HG03520 (cell line): ENCODE data around the gene SEMA4D.
"Not testable (repeated sequence)": the region's sequence is repeated elsewhere in the genome, so short reads cannot be mapped to it uniquely, and the experiment has no call there.

ENCODE experiments used
- ATAC-seq: cut with Tn5 transposase; IDR thresholded peaks from one replicate; pipeline ENCODE4 v1.9.1; 2021; ENCODE audit warnings: mild to moderate bottlenecking, moderate library complexity; ENCODE audit not compliant: unreplicated experiment

Gene SEMA4D

DNA sequence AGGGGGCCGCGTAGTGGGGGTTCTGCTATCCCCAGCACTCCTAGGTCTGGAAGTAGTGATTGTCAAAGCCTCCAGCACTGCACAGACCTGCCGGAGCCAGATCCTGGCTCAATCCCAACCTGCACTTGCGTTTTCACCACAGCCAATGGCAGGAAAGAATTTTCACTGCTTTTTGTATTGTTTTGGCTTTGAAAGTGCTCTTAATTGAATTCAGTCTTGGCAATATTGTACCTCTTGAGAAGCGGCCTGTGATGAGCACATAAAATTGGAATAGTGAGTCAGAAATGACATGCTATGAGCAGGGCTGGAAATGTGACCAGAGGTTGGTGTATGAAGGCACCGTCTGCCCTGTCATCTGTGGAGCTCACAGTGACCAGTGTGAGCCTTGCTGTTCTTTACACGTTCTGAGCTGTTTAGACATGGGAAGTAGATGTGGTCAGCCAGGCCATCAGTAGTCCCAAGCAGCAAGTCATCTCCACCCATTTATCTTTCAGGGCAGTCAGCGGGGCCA is 138.1 kb downstream of the SEMA4D start:
- no peak for ATAC-seq

DNA sequence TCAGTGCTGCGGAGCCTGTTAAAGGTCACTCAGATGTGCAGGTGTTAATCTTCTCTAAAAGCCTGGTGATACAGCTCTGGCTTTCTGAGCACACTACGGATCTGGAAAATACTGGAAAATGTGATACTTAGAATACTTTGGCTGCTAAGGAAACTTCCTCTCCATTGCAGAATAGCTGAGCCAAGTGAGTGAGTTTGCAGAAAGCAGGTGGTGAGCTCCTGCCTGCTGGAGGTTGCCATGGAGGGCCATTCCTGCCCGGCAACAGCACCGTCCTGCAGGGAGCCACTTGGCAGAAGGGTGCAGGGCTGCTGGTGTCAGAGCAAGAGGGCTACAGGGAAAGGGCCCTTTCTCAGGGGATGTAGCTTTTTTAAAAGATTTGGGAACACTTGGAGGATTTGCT is 138.9 kb downstream of the SEMA4D start:
- no peak for ATAC-seq

DNA sequence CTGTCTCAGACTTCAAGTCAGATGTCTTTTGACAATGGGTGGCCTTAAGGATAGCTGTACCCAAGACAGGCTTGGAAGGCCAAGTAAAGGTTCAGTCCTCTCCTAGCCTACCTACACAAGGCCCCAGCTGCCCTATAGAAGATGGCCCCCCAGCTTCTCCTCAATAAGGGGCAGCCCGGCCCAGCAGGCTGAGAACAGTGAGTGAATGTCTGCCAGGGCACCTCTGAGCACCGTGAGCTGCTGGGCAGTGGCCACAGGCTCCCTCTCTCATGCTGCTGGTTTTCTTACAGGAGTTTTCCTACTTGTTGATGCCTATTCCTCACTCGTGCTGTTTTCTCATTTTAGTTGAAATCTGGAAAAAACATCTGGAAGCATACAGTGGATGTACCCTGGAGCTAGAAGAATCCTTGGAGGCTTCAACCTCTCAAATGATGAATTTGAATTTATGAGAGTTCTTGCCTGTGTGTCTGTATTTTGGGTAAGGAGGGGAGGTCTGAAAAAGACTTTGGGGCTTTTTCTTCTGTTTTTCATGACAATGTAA is 139.5 kb downstream of the SEMA4D start:
- no peak for ATAC-seq

DNA sequence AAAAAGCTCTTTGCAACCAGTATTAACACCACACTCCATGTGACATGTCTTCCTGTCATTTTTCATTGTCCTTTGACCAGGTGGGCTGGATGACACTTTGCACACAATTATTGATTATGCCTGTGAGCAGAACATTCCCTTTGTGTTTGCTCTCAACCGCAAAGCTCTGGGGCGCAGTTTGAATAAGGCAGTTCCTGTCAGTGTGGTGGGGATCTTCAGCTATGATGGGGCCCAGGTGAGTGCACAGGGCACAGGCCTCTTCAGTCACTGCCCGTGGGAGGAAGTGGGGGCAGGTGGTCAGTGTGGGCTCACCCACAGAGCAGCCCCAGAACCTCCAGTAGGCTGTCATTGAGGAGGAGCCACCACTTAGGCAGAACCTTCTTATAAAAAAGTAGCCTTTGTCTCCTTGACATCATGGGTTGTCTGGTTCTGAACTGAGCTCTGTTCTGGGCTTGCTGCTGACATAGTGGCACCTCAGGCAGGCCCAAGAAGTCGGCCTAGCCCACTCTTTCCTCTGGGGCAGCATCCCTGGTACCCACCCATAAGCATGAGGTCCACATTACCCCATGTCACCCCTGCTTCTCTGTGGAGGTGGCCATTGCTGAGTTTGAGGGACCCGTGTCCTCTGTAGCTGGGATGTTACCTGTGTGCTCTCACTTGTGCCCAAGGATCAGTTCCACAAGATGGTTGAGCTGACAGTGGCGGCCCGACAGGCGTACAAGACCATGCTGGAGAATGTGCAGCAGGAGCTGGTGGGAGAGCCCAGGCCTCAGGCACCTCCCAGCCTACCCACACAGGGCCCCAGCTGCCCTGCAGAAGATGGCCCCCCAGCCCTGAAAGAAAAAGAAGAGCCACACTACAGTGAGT is 140.3 kb downstream of the SEMA4D start:
- ATAC-seq: no peak

DNA sequence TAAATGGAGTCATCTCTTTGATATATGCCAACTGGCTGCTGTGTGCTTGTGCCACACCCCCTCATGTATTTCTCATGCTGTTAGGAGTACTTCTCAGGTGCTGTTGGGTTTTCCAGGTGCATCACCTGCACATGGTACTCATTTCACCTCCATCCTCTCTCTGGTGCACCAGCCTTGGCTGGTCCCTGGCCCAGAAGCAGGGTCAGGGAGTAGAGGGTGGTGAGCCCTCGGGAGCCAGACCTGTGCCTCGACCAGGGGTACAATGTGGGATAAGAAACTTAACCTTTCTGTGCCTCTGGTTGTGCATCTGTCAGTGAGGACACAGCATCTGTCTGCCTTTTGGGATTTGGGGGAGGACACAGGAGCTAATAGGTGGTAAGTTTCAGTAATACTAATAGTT is 141.1 kb downstream of the SEMA4D start:
- no peak for ATAC-seq

DNA sequence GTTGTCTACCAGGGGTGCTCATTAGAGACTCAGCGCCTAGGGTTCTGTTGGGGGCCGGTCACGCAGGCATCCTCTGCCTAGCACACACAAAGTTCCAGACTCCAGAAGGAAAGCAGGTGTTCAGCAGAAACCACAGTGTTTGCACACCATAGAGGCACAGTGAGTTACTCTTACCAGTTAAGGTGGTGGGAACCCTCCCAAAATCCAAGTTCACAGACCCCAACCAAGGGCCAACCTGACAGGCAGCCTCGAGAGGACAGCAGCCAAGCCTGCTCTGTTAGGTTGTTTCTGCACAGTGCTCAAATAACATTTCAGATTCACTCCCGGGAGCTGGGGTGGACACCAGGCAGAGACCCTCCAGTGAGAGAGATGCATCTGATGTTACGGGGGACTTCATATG is 143.4 kb downstream of the SEMA4D start:
- ATAC-seq: no peak

DNA sequence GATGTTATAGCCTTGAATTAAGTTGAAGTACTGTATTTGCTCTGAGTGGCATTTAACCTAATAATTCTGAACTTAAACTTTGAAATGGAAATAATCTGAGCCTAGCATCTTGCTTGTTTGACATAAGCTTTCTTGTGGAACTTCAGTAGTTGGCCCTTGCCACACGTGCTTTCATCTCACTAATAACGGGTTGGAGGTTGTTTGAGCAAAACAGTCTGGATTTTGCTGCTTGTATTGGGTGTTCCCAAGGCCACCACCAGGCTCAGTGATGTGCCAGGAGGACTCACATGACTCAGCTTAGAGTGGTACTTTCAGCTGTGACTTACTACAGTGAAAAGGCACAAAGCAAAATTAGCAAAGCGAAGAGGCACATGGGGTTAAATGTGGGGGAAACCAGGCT is 143.9 kb downstream of the SEMA4D start:
- no peak for ATAC-seq

DNA sequence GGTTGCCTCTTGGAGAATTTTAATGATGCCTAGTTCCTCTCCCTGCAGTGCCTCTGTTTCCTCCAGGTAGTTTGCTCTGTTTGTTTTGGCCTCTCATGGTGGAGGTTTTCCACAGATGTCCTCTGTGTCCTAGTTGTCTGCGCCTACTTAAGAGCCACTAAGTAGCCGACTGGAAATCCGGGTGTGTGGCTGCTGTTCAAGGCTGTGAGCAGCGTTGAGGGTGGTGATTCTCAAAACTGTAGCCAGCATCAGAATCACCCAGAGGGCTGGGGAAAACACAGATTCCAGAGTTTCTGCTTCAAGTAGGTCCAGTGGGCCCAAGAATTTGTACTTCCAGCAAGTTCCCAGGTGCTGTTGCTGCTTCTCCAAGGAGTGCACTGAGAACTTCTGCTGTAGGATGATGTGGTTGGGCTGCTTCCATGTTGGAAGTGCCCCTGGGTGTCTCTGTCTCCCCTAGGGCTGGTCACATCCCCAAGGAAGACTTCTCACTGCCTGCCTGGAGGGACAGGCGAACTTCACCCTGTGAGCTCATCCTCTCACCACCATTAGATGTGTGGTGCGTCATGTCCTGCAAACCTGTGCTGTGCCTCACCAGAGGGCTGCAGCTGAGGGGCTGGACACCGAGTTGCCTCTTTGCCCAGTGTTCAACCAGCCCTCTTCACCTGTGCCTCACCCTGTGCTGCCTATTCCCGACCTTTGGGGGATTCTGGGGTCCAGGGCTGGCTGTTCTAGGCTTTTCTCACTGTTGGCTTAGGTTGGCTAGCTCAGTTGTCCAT is 144.9 kb downstream of the SEMA4D start:
- no peak for ATAC-seq

DNA sequence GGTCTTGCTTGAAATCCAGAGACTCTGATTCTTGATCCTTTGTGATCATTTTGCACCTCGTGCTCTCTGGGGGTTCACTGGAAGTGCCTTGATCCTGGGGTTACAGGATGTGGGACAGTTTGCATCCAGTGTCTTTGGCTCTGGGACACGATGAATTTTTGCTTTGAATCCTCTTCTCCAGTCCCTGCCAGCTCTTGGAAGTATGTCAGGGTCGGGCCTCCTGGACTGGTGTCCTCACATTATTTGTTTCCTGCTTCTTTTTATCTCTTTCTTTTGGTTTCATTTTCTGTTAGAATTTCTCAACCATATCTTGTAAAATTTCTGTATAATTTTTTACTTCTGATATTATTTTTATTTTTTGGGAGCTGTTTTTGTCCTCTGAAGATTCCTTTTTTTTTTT is 145.5 kb downstream of the SEMA4D start:
- ATAC-seq: no peak

DNA sequence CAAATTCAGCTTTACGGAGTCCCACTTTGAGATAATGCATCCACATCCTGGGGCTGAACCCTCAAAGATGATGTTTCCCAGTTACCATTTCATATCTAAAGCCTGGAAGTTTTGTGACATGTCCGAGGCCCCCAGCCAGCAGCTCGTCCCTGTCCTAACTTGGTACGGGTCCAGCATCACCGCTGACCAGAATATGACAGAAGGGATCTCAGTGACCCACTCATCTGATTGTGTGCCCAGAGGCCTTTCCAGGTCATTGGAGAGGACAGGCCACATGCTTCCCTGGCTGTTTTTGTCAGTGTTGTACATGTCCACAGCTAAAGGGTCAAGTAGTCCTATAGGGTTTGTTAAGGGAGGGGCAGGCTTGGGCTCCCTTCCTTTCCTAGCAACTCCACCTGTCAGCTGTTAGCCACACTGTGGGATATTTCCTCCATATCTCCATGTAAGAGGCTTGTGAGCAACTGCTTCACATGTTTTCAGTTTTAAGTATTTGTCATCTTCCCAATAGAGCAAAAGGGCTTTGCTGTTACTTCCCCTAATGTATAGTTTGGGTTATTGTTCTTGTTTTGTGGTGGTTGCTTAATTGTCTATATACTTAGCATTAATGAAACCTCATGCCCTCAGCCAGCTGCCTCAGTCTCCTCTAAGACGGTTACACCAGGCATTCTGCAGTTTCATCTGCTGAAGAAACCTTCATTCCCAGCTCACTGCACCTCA is 146.2 kb downstream of the SEMA4D start:
- ATAC-seq: no peak

DNA sequence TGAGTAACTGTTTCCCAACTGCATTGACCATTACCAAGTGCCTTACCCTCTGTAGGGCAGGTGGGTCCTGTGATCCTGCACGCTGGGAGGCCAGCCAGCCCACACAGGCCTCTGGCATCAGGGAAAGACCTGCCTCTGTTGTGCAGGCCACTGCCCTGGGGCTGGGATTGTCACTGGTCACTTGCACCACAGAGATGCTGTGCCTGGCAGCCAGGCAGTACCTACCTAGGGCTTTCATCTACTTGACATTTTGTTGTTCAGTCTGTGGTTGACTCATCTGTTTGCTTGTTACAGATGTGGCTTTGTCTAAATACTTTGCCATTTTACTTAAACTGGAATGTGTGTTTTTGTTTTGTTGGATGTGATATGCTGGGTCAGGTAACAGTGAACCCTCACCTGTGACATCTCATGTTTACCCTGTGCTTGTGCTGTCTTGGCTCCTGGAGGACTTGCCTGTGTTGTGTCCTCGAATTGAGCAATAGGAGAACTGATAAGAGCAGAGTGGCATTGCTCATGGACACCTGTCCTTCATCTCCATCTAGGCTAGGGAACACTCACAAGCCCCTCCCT is 146.8 kb downstream of the SEMA4D start:
- ATAC-seq: no peak

DNA sequence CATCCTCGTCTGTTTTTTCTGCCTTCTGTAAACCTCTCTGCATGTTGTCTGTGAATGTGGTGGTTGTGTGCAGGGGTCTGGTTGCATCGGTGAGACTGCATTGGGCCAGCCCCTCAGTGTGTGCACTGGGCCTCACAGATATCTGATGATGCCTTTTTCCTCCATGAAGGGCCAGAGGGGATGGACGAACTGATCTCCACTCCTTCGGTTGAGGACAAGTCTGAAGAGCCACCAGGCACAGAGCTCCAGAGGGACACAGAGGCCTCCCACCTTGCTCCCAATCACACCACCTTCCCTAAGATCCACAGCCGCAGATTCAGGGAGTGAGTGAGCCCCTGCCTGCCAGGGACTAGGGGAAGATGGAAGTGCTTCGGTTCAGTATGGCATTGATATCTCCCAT is 148.3 kb downstream of the SEMA4D start:
- no peak for ATAC-seq

DNA sequence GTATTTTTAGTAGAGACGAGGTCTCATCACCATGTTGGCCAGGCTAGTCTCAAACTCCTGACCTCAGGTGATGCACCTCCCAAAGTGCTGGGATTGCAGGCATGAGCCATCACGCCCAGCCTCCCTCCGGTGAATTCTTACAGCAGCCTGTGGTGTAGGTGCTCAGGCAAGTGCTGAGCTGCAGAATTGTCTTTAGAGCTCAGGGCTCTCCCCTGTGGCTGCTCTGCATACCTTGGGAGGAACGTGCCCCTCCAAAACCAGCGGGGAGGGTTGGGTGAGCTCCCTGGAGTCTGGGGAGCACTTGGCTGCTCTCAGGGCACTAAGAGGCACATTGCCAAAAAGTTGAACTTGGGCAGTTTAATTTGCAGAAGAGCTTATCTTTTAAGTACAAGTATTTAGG is 150.3 kb downstream of the SEMA4D start:
- no peak for ATAC-seq

DNA sequence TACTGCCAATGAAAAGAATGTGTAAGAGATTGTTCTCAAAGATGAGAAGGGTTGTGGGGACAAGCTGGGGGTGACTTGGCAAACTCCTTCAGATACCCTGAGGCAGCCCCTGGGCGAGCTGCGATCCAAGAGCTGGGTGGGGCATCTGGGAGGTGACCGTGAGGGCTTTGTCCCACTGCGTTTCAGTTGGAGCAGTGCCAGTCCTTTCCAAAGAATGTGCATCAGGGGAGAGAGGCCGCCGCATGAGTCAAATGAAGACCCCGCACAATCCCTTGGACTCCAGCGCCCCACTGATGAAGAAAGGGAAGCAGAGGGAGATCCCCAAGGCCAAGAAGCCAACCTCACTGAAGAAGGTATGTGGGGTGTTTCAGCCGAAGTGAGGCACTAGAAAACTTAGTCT is 151.2 kb downstream of the SEMA4D start:
- ATAC-seq: no peak

DNA sequence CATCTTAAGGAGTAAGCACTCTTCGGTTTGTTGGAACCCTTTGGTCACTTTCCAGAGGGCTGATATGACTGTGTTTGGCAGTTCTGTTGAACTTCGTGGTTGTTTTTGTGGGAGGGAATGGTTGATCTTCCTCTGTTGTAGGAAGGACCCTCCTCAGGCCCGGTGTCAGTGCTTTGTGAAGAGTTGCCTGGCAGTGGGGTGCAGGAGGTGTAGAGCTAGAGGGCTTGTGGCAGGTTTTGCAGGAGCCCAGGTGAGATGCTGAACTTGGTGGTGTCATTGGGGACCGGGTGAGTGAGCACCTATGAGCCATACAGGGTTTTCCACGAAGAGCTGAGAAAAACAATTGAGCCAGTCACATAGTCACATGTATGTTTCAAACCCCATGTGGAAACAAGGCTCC is 152.4 kb downstream of the SEMA4D start:
- no peak for ATAC-seq

DNA sequence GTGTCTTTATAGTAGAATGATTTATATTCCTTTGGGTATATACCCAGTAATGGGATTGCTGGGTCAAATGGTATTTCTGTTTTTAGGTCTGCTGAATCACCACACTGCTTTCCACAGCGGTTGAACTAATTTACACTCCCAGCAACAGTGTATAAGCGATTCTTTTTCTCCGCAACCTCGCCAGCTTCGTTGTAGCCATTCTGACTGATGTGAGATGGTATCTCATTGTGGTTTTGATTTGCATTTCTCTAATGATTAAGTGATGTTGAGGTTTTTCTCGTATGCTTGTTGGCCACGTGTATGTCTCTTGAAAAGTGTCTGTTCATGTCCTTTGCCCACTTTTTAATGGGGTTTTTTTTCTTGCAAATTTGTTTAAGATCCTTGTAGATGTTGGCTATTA is 154.1 kb downstream of the SEMA4D start:
- not testable (repeated sequence) for ATAC-seq

DNA sequence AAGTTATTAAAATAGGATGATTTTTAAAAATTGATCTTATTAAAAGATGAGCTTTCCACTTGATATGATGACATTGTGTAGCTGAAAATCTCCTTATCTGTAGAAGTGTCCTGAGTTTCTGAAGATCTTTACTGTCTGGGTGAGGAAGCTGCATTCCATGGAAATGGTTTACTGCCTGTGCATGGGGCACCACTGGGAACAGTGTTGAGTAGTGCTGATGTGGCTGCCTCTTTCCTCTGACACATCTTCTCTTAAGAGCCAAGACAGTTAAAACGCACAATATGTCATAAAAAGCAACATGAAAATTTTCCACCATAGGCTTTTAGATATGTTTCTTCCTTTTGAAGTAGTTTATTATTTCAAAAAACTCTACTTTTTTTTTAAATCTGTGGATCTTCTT is 155.0 kb downstream of the SEMA4D start:
- ATAC-seq: no peak

DNA sequence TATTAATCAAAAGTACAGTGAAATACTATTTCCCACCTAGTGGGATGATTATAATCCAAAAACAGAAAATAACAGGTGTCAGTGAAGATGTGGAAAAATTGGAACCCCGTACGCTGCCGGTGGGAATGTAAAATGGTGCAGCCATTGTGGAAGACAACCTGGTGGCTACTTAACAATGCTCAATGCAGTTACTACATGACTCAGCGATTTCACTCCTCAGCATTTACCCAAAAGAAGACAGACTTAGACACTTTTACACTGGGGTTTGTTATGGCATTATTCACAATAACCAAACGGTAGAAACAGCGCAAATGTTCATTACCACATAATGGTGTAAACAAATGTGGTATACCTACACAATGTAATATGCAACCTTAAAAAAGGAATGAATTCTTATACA is 155.7 kb downstream of the SEMA4D start:
- ATAC-seq: no peak

DNA sequence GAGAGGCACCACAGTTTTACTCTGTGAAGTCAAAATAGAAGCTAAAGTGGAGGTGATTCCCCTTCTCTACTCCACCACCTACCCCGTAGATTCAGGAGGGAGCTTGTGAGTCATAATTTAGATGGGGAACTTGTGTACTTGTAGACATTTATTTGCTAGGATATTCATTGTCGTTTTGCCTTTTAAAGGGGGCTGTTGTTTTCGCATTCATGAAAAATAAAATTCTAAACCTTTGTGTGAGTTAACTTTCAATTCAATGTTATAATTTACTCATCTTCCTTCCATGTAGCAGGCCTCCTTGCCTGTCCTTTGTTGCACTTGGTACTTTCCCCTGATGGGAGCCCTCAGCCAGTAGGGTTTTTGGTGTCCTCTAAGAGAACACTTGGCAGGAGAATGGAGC is 157.6 kb downstream of the SEMA4D start:
- ATAC-seq: no peak

DNA sequence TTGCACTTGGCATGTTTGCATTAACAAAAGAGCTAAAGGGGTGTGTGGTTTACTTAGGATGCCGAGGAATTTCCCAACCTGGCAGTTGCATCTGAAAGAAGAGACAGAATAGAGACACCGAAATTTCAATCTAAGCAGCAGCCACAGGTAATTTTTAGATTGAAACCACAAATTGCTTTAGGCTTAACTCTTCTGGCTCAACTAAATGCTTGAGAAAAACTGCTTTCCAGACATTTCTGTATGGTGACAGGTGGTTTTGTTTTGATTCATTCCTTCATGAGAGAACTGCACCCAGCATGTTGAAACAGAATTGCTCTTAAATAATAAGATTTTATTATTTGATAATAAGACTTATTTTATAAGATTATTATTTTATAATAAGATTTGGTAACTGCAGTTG is 158.1 kb downstream of the SEMA4D start:
- no peak for ATAC-seq

DNA sequence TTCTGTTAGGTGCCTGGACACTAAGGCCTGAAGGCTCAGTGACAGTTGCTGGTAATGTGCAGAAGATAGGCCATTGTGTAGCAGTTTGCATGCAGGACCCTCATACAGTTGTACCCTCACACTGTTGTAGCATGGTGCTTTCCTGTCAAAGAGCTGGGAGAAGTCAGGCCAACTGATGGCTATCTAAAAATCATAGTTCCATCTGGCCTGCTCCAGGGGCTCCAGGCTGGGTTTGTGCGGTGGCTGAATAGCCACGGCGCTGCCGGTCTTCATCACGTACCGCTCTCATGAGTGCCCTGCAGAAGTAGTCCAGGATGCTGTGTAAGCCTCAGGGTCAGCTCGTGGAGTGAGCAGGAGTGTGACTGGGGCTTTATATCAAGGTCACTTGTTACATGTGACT is 167.4 kb downstream of the SEMA4D start:
- no peak for ATAC-seq
